Fibroblast of lung (primary cell): Measurements from ENCODE around the gene ARHGAP21. TPM values are rescaled to one million over a fixed set of nuclear protein-coding genes. Genes with fewer than 3 reads are reported as not detected.

Experiments used
- DNase-seq, 2 donors: peaks; one replicate each; pipeline versions ENCODE4 v3.0.0 to v3.0.0-alpha.2; 2010; ENCODE audit warnings: low read depth in 2 of 2
- H2AFZ ChIP-seq: 2 replicates; pipeline ENCODE4 v1.5.1; 2012; ENCODE audit warnings: low read length, control low read depth, inconsistent platforms
- H3K27ac ChIP-seq: 2 replicates; pipeline ENCODE4 v1.5.1; 2011; ENCODE audit warnings: low read length, control low read depth; ENCODE audit not compliant: insufficient read depth
- H3K27me3 ChIP-seq: 2 replicates; pipeline ENCODE4 v1.5.1; 2011; ENCODE audit warnings: mild to moderate bottlenecking, low read length; ENCODE audit not compliant: control insufficient read depth, insufficient read depth
- H3K36me3 ChIP-seq: 2 replicates; pipeline ENCODE4 v1.5.1; 2011; ENCODE audit warnings: low read length; ENCODE audit not compliant: control insufficient read depth, insufficient read depth
- H3K4me1 ChIP-seq: 2 replicates; pipeline ENCODE4 v1.5.1; 2011; ENCODE audit warnings: low read length; ENCODE audit not compliant: control insufficient read depth, insufficient read depth; ENCODE audit errors: extremely low read depth
- H3K4me2 ChIP-seq: 2 replicates; pipeline ENCODE4 v1.5.1; 2011; ENCODE audit warnings: low read length, control low read depth; ENCODE audit not compliant: insufficient read depth; ENCODE audit errors: extremely low read depth
- H3K4me3 ChIP-seq, 4 experiments: fragments of 200-600 bp in 1 of 4; sonication (generic) in 1 of 4; replicated peaks in 1 of 4; 2 replicates each; pipeline ENCODE4 v1.5.1; 2011 to 2016; ENCODE audit warnings: low read length in 4 of 4, low read depth in 3 of 4, mild to moderate bottlenecking in 3 of 4, control low read depth in 2 of 4, inconsistent platforms in 1 of 4, mixed read lengths in 1 of 4; ENCODE audit not compliant: insufficient read depth in 1 of 4; ENCODE audit errors: control extremely low read depth in 1 of 4
- H3K79me2 ChIP-seq: 2 replicates; pipeline ENCODE4 v1.5.1; 2012; ENCODE audit warnings: mild to moderate bottlenecking, low read length, inconsistent platforms; ENCODE audit not compliant: control insufficient read depth, insufficient read depth
- H3K9ac ChIP-seq: 2 replicates; pipeline ENCODE4 v1.5.1; 2011; ENCODE audit warnings: mild to moderate bottlenecking, low read length, control low read depth; ENCODE audit not compliant: insufficient read depth
- H3K9me3 ChIP-seq: 2 replicates; pipeline ENCODE4 v1.5.1; 2012; ENCODE audit warnings: low read depth, low read length; ENCODE audit not compliant: control insufficient read depth, insufficient read depth
- H4K20me1 ChIP-seq: 2 replicates; pipeline ENCODE4 v1.5.1; 2011; ENCODE audit warnings: low read length; ENCODE audit not compliant: control insufficient read depth, insufficient read depth; ENCODE audit errors: extremely low read depth
- EZH2 ChIP-seq: IDR thresholded peaks from 2 replicates; pipeline ENCODE4 v1.5.1; 2012; ENCODE audit warnings: low read length, control low read depth, mild to moderate bottlenecking; ENCODE audit errors: missing control alignments
- polyA plus RNA-seq, 2 donors: library from polyadenylated mRNA; depleted of rRNA in 1 of 2; stranded (reverse) in 1 of 2; unstranded in 1 of 2; fragments of >200 nt; gene quantifications; 2 replicates each; pipeline ENCODE4 v1.2.1, GENCODE V29; 2011 to 2012; ENCODE audit warnings: missing spikeins in 1 of 2
- total RNA-seq: library from RNA; depleted of rRNA; stranded (reverse); fragments of >200 nt; gene quantifications from 2 replicates; pipeline ENCODE4 v1.2.1, GENCODE V29; 2014
- TF ChIP-seq, protein P1 (sequence below), 2 donors: IDR thresholded peaks in 1 of 2; conservative IDR thresholded peaks in 1 of 2; 1 replicate in 1 of 2; 2 replicates in 1 of 2; pipeline ENCODE4 v1.5.1; 2011 to 2012; ENCODE audit warnings: low read length in 2 of 2, control low read depth in 1 of 2, inconsistent platforms in 1 of 2, low read depth in 1 of 2, mild to moderate bottlenecking in 1 of 2

The ARHGAP21 gene
- total and polyA plus RNA-seq, 2 donors (not counting 1 experiment from before 2014, with no cell fraction given), result 105 to 173 TPM

DNA sequence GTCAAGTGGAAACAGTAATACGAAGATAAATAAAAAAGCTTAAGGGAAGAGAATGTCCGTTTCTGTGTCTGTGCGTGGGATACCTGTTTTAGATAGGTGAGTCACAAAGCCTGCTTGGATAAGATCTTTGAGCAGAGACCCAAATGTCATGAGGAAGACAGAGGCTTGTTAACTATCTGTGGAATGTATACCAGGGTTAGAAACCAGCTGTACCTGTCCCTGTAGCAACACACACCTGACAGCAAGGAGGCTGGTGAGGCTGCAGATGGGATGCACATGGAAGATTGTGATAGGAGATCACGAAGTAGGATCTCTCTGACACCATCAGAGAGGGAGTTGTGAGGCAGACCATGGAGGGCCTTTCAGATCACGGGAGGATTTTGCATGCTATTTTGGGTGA, 105.3 kb downstream of the ARHGAP21 start:
- TF ChIP-seq, protein P1, sequence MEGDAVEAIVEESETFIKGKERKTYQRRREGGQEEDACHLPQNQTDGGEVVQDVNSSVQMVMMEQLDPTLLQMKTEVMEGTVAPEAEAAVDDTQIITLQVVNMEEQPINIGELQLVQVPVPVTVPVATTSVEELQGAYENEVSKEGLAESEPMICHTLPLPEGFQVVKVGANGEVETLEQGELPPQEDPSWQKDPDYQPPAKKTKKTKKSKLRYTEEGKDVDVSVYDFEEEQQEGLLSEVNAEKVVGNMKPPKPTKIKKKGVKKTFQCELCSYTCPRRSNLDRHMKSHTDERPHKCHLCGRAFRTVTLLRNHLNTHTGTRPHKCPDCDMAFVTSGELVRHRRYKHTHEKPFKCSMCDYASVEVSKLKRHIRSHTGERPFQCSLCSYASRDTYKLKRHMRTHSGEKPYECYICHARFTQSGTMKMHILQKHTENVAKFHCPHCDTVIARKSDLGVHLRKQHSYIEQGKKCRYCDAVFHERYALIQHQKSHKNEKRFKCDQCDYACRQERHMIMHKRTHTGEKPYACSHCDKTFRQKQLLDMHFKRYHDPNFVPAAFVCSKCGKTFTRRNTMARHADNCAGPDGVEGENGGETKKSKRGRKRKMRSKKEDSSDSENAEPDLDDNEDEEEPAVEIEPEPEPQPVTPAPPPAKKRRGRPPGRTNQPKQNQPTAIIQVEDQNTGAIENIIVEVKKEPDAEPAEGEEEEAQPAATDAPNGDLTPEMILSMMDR (conservative IDR thresholded peaks at IDR 0.05 in 1 of 2, IDR thresholded peaks at IDR 0.05 in 1 of 2; ENCODE audit: low read depth in 1 of 2, low read length in 2 of 2), result no peak
- no peak for TF ChIP-seq EZH2
- DNase-seq, result no peak
- Histone ChIP-seq H3K9ac (no peak overlapping the region), H4K20me1 (peaks cover 4% of the 10 kb centered on the region), H3K4me3 (no peak overlapping the region), H3K79me2 (peaks cover 2% of the 10 kb centered on the region), H3K4me1 (peaks cover 8% of the 10 kb centered on the region), H3K4me2 (no peak overlapping the region), H3K27me3 (no peaks in the 10 kb centered on the region), H2AFZ (no peak overlapping the region), H3K36me3 (peaks cover 4% of the 10 kb centered on the region), H3K9me3 (no peaks in the 10 kb centered on the region), H3K27ac (no peak overlapping the region)

DNA sequence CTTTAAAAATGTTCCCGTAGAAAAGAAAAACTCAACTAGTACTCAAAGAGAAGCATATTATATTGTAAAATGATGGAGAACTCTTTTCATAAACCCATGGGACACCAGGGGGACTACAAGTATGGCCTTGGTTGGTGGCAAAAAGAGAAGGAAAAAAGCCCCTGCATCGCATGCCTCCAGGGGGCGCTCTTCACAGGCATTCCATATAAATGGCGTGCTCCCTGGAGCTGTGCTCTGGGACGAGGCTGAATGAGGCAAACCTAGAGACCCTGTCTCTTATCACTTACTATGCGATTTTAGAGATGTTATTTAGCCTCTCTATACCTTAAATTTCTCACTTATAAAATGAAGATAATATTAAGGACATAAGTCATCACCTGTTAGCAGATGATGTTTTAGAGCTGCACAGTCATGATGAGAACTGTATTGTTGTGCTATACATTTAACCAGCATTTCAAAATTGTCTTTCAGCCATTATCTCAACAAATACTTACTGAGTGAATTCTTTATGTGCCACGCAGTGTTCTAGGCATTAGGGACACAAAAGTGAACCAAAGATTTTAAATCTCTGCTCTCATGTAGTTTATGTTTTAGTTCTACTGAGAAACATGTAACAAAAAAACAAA, 105.8 kb downstream of the ARHGAP21 start:
- peak; percentile 30 to 54 for DNase-seq

DNA sequence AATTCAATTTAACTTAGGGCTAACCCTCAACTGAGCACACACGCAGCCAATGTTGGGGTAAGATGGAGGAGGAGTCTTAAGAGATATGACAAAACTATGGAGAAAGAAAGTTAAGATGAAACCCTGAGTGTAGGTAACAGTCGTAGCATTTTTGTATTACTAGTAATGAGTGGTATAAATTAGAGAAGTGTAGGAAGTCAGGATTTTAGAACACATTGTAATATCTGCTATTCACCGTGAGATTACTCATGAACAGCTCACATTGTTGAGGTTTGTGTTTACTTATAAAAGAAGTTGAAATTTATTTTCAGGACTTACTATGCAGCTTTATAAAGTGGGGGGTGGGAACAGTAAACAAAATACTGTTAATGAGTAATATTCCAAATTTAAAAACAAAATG, 107.2 kb downstream of the ARHGAP21 start:
- Histone ChIP-seq H3K79me2 (peaks cover 5% of the 10 kb centered on the region), H3K9me3 (no peaks in the 10 kb centered on the region), H3K4me3 (no peak overlapping the region), H3K27me3 (no peaks in the 10 kb centered on the region), H3K9ac (no peak overlapping the region), H4K20me1 (no peaks in the 10 kb centered on the region), H3K36me3 (peaks cover 4% of the 10 kb centered on the region), H3K4me2 (no peak overlapping the region), H3K27ac (no peak overlapping the region), H3K4me1 (no peaks in the 10 kb centered on the region), H2AFZ (no peak overlapping the region)
- peak in 1 of 2 donors; percentile 40 for DNase-seq
- no peak for TF ChIP-seq EZH2
- TF ChIP-seq, protein P1 (conservative IDR thresholded peaks at IDR 0.05 in 1 of 2, IDR thresholded peaks at IDR 0.05 in 1 of 2; ENCODE audit: low read depth in 1 of 2, low read length in 2 of 2), result no peak

More for the DNA sequence above, 105.8 kb downstream of the ARHGAP21 start:
- H3K9ac ChIP-seq, result no peak overlapping the region
- no peak overlapping the region for H3K27ac ChIP-seq
- TF ChIP-seq, protein P1 (conservative IDR thresholded peaks at IDR 0.05 in 1 of 2, IDR thresholded peaks at IDR 0.05 in 1 of 2; ENCODE audit: low read depth in 1 of 2, low read length in 2 of 2), result peak; percentile 78 to 84
- no peak for TF ChIP-seq EZH2
- peaks cover 2% of the 10 kb centered on the region for H3K79me2 ChIP-seq
- H3K27me3 ChIP-seq, result no peaks in the 10 kb centered on the region
- no peaks in the 10 kb centered on the region for H3K9me3 ChIP-seq
- H3K4me3 ChIP-seq, result no peak overlapping the region
- H3K4me2 ChIP-seq, result no peak overlapping the region
- peaks cover 3% of the 10 kb centered on the region for H4K20me1 ChIP-seq
- H3K4me1 ChIP-seq, result peaks cover 6% of the 10 kb centered on the region
- H3K36me3 ChIP-seq, result peaks cover 4% of the 10 kb centered on the region
- H2AFZ ChIP-seq, result no peak overlapping the region
